Right lobe of liver (tissue), 6 donors: Measurements from ENCODE around the gene PYGO1. TPM values are rescaled to one million over a fixed set of nuclear protein-coding genes. Genes with fewer than 3 reads are reported as not detected.
"Not testable (repeated sequence)": the region's sequence is repeated elsewhere in the genome, so short reads cannot be mapped to it uniquely, and the experiment has no call there.

Experiments used
- ATAC-seq, 4 donors: fragments of 200-7000 bp; cut with Tn5 transposase; one replicate each; pipeline ENCODE4 v1.9.1; 2020; ENCODE audit warnings: mild to moderate bottlenecking in 4 of 4, moderate library complexity in 4 of 4
- DNase-seq, 3 donors: peaks; one replicate each; pipeline ENCODE4 v3.0.0-alpha.2; 2020
- H3K27ac ChIP-seq, 3 donors: fragments of 200-600 bp; one replicate each; pipeline ENCODE4 v1.8.0; 2022
- H3K27me3 ChIP-seq, 2 donors: fragments of 200-600 bp; one replicate each; pipeline ENCODE4 v1.8.0; 2022
- H3K36me3 ChIP-seq, 4 donors: fragments of 200-600 bp; sonication (generic) in 1 of 4; one replicate each; pipeline versions ENCODE4 v1.5.1 to v1.8.0; 2017 to 2022; ENCODE audit warnings: control low read depth in 1 of 4
- H3K4me1 ChIP-seq, 4 donors: fragments of 200-600 bp; sonication (generic) in 1 of 4; one replicate each; pipeline versions ENCODE4 v1.5.1 to v1.8.0; 2017 to 2022; ENCODE audit warnings: control low read depth in 1 of 4
- H3K4me3 ChIP-seq, 3 donors: fragments of 200-600 bp; one replicate each; pipeline ENCODE4 v1.8.0; 2022
- H3K9me3 ChIP-seq, 4 donors: fragments of 200-600 bp; sonication (generic) in 1 of 4; one replicate each; pipeline versions ENCODE4 v1.5.1 to v1.8.0; 2017 to 2022; ENCODE audit warnings: control low read depth in 1 of 4
- POLR2A ChIP-seq: fragments of 450-650 bp; IDR thresholded peaks from one replicate; pipeline ENCODE4 v1.6.1; 2017; ENCODE audit warnings: antibody characterized with exemption, mild to moderate bottlenecking
- WGBS: methylation state at CpG from one replicate; pipeline ENCODE4 v1.1.6; 2018; ENCODE audit warnings: low coverage, low lambda C conversion rate; ENCODE audit not compliant: insufficient coverage; ENCODE audit errors: missing lambda C conversion rate; 5-methylcytosine and 5-hydroxymethylcytosine counted together
- intact Hi-C, 2 donors: fragments of 100-400 bp; cut with DNase I; formaldehyde crosslinking; loops; one replicate each; pipeline versions ENCODE4 v1.11.2 to v1.14.1; 2022
- total RNA-seq, 6 experiments: library from RNA; depleted of rRNA in 2 of 6; stranded (reverse); fragments of >200 nt in 2 of 6; fragmentation: NEBNext Ultra II Directional in 3 of 6; extraction: Animal tissue kit (Norgen Biotek cat#: 25700) in 3 of 6; gene quantifications; one replicate each; pipeline versions ENCODE4 v1.1.0 to v1.2.4, GENCODE V29; 2016 to 2023
- TF ChIP-seq, protein P1 (sequence below), 4 donors: fragments of 200-600 bp in 3 of 4; fragments of 450-650 bp in 1 of 4; IDR thresholded peaks; one replicate each; pipeline versions ENCODE4 v1.5.1 to v1.8.0; 2016 to 2022; ENCODE audit warnings: antibody characterized with exemption in 4 of 4, mild to moderate bottlenecking in 2 of 4
- donor health status: DM: no; HTN: yes; CAD: no.
- donor health status: DM: no; HTN: no; CAD: no.
- donor health status: DM: no; HTN: no; CAD: no.
- donor health status: DM: no; HTN: yes; CAD: no.
- donor health status: DM: no; HTN: yes; CAD: no.

Gene PYGO1
- total RNA-seq, 6 experiments from 2014 or later, result 0.09 to 0.27 (median 0.19) TPM

DNA sequence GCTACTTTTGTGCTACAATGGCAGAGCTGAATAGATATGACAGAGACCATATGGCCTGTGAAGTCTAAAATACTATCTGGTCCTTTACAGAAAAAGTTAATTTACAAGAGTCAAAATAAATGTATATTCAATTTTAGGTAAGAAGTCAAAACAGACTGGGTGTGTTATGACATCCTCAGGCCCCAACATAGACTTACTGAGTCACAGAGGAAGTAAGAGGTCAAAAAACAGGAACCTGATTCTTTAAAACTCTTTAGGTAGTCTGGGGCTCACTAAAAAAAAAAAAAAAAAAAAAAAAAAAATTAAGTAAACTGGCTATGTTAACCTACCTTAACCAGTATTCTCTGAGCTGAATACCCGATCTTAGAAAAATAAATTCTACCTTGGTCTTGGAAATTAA is 93.2 kb downstream of the PYGO1 start:
- Histone ChIP-seq H3K27ac (no peak overlapping the region), H3K36me3 (no peaks in the 10 kb centered on the region), H3K27me3 (no peaks in the 10 kb centered on the region), H3K9me3 (no peaks in the 10 kb centered on the region), H3K4me1 (no peaks in the 10 kb centered on the region), H3K4me3 (no peak overlapping the region)
- 88% methylated on average over 1 of the region's 1 CpG for WGBS
- intact Hi-C loops, result no loop called here
- TF ChIP-seq, protein P1, sequence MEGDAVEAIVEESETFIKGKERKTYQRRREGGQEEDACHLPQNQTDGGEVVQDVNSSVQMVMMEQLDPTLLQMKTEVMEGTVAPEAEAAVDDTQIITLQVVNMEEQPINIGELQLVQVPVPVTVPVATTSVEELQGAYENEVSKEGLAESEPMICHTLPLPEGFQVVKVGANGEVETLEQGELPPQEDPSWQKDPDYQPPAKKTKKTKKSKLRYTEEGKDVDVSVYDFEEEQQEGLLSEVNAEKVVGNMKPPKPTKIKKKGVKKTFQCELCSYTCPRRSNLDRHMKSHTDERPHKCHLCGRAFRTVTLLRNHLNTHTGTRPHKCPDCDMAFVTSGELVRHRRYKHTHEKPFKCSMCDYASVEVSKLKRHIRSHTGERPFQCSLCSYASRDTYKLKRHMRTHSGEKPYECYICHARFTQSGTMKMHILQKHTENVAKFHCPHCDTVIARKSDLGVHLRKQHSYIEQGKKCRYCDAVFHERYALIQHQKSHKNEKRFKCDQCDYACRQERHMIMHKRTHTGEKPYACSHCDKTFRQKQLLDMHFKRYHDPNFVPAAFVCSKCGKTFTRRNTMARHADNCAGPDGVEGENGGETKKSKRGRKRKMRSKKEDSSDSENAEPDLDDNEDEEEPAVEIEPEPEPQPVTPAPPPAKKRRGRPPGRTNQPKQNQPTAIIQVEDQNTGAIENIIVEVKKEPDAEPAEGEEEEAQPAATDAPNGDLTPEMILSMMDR (IDR thresholded peaks at IDR 0.05), result no peak
- TF ChIP-seq POLR2A, result no peak
- DNase-seq (no peak), ATAC-seq (no peak)

DNA sequence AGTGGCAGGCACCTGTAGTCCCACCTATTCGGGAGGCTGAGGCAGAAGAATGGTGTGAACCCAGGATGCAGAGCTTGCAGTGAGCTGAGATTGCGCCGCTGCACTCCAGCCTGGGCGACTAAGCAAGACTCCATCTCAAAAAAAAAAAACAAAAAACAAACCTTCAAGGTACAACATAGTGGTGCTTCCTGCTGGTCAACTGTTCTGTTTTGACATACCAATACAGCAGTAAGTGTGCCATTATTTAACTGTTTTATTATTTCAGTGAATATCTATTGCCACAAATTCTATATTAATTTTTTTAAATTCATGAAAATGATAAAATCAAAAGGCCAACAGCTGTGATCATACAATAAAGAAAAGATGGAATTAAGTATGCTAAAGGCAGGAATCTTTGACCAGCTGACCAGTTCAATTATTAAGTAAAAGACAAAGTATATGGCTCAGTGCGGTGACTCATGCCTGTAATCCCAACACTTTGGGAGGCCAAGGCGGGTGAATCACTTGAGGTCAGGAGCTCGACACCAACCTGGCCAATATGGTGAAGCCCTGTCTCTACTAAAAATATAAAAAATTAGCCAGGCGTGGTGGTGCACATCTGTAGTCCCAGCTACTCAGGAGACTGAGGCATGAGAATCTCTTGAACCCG is 99.1 kb downstream of the PYGO1 start:
- H3K27ac ChIP-seq, H3K36me3 ChIP-seq, ATAC-seq, H3K4me1 ChIP-seq, H3K27me3 ChIP-seq, H3K9me3 ChIP-seq, H3K4me3 ChIP-seq, intact Hi-C loops, DNase-seq: not testable (repeated sequence)
- WGBS, result 78% methylated on average over 5 of the region's 9 CpGs

Other genes starting within 250 kb of the PYGO1 start
- gene CCPG1, start 180.0 kb downstream of the PYGO1 start, total RNA-seq, result 10 to 100 TPM; 47.3 to 73.1 (median 57.3) TPM
- 1 to 10 TPM in 3 of 6 experiments, under 1 TPM in 2, not detected in 1; 0.31 to 1.8 (median 1.3) TPM for gene PIERCE2, start 179.8 kb downstream of the PYGO1 start, total RNA-seq
- gene DNAAF4, start 80.1 kb downstream of the PYGO1 start, total RNA-seq, result under 1 TPM in 1 of 6 experiments, not detected in 5; 0.19 TPM
- under 1 TPM; 0.06 to 0.22 (median 0.12) TPM for gene PRTG, start 154.8 kb upstream of the PYGO1 start, total RNA-seq